ENCODE measurements around the gene CDC27. TPM values are rescaled to one million over a fixed set of nuclear protein-coding genes. Genes with fewer than 3 reads are reported as not detected.

The CDC27 gene
- total and polyA plus RNA-seq, 2 experiments from 2014 or later: 35.6 to 63.5 TPM

DNA sequence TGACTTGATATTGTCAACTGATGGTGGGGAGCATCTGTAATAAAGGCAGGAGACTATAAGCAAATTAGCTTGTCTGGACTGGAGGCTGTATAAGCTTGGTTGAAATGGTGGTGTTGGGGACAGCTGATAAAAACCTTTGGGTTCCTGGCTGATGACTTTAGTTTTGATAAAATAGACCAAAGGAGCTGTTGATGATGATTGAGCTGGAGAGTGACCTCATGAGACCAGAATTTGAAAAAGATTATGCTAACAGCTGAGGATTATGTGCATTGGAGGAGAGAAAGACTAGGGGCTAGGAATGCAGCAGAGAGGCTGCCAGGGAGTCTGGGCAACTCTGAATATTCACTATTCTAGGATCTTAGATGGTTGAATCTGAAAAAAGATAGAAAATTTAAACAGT lies 8.7 kb upstream of the CDC27 start:
- peaks cover 5% of the 10 kb centered on the region for H3K4me1 ChIP-seq (ENCODE audit: insufficient read depth)
- no peak overlapping the region for H3K4me2 ChIP-seq
- no peak for DNase-seq (ENCODE audit: low spot score)
- no peaks in the 10 kb centered on the region for H3K9me2 ChIP-seq (replicated peaks; ENCODE audit: insufficient read depth)
- no peak for TF ChIP-seq EZH2phosphoT487 (IDR thresholded peaks at IDR 0.05; ENCODE audit: low read depth, severe bottlenecking, unreplicated experiment)
- H3K27me3 ChIP-seq: no peaks in the 10 kb centered on the region
- no peak overlapping the region for H2AFZ ChIP-seq
- H3K36me3 ChIP-seq (replicated peaks; ENCODE audit: insufficient read depth, low read depth): no peaks in the 10 kb centered on the region
- H3K9me3 ChIP-seq (ENCODE audit: low read depth): no peaks in the 10 kb centered on the region
- no peaks in the 10 kb centered on the region for H3K79me2 ChIP-seq
- H4K20me1 ChIP-seq (ENCODE audit: insufficient read depth, poor library complexity, severe bottlenecking): no peaks in the 10 kb centered on the region
- H3K27ac ChIP-seq: no peak overlapping the region
- no peak overlapping the region for H3K4me3 ChIP-seq

DNA sequence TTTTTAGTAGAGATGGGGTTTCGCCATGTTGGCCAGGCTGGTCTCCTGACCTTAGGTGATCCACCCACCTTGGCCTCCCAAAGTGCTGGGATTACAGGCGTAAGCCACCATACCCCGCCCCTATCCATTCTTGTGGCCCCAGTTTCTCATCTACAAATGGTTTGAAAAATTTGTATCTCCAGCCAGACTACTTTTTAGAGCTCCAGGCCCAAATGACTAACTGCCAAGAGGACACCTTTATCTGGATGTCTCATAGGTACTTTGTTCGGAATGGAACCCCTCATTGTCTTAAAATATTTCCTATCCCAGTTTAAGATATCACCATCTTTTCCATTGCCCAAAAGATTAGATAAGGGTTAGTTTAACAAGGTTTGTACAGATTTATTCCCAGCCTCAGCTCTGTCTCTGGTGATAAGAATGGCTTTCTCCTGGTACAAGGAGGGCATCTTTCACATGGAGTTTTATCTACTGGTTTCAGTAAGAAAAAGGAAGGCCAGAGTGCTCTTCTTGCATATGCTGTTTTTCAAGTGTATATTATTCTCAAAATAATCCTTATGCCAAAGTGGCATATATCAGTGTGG lies 4.9 kb upstream of the CDC27 start:
- H3K27ac ChIP-seq: no peak overlapping the region
- no peaks in the 10 kb centered on the region for H3K36me3 ChIP-seq (replicated peaks; ENCODE audit: insufficient read depth, low read depth)
- no peaks in the 10 kb centered on the region for H3K9me2 ChIP-seq (replicated peaks; ENCODE audit: insufficient read depth)
- H3K79me2 ChIP-seq: no peaks in the 10 kb centered on the region
- WGBS (ENCODE audit: low lambda C conversion rate, missing lambda C conversion rate): 84% methylated on average over 4 of the region's 4 CpGs
- H3K9me3 ChIP-seq (ENCODE audit: low read depth): no peaks in the 10 kb centered on the region
- no peaks in the 10 kb centered on the region for H4K20me1 ChIP-seq (ENCODE audit: insufficient read depth, poor library complexity, severe bottlenecking)
- DNase-seq (ENCODE audit: low spot score): no peak
- H2AFZ ChIP-seq: no peak overlapping the region
- TF ChIP-seq EZH2 (IDR thresholded peaks at IDR 0.05; ENCODE audit: borderline replicate concordance) (no peak), EZH2phosphoT487 (IDR thresholded peaks at IDR 0.05; ENCODE audit: low read depth, severe bottlenecking, unreplicated experiment) (no peak)
- TF ChIP-seq, protein P1, sequence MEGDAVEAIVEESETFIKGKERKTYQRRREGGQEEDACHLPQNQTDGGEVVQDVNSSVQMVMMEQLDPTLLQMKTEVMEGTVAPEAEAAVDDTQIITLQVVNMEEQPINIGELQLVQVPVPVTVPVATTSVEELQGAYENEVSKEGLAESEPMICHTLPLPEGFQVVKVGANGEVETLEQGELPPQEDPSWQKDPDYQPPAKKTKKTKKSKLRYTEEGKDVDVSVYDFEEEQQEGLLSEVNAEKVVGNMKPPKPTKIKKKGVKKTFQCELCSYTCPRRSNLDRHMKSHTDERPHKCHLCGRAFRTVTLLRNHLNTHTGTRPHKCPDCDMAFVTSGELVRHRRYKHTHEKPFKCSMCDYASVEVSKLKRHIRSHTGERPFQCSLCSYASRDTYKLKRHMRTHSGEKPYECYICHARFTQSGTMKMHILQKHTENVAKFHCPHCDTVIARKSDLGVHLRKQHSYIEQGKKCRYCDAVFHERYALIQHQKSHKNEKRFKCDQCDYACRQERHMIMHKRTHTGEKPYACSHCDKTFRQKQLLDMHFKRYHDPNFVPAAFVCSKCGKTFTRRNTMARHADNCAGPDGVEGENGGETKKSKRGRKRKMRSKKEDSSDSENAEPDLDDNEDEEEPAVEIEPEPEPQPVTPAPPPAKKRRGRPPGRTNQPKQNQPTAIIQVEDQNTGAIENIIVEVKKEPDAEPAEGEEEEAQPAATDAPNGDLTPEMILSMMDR (IDR thresholded peaks at IDR 0.05; ENCODE audit: poor library complexity): no peak
- H3K4me3 ChIP-seq: no peak overlapping the region
- no peak overlapping the region for H3K4me2 ChIP-seq
- H3K4me1 ChIP-seq (ENCODE audit: insufficient read depth): peaks cover 4% of the 10 kb centered on the region
- no peaks in the 10 kb centered on the region for H3K27me3 ChIP-seq

DNA sequence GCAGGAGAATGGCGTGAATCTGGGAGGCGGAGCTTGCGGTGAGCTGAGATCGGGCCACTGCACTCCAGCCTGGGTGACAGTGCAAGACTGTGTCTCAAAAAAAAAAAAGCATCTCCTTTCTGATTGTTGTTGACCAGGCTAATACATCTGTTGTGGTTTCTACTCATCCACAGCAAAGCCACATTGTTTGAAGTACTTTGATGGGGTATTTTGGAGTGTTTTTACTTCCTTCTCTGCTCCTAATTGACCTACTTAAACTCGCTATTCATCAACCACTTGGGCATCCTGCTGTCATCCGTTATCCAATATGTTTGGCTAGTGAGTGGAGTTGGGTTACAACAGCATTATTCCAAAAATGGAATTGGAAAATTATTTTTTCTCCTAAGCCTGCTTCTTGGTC lies 3.5 kb upstream of the CDC27 start:
- no peak overlapping the region for H3K27ac ChIP-seq
- no peaks in the 10 kb centered on the region for H3K36me3 ChIP-seq (replicated peaks; ENCODE audit: insufficient read depth, low read depth)
- TF ChIP-seq EZH2phosphoT487 (IDR thresholded peaks at IDR 0.05; ENCODE audit: low read depth, severe bottlenecking, unreplicated experiment) (no peak), EZH2 (IDR thresholded peaks at IDR 0.05; ENCODE audit: borderline replicate concordance) (no peak)
- TF ChIP-seq, protein P1 (IDR thresholded peaks at IDR 0.05; ENCODE audit: poor library complexity): no peak
- H3K4me3 ChIP-seq: no peak overlapping the region
- H4K20me1 ChIP-seq (ENCODE audit: insufficient read depth, poor library complexity, severe bottlenecking): peaks cover 6% of the 10 kb centered on the region
- H3K4me1 ChIP-seq (ENCODE audit: insufficient read depth): peaks cover 7% of the 10 kb centered on the region
- 86% methylated on average over 6 of the region's 6 CpGs for WGBS (ENCODE audit: low lambda C conversion rate, missing lambda C conversion rate)
- no peak overlapping the region for H3K4me2 ChIP-seq
- DNase-seq (ENCODE audit: low spot score): no peak
- no peaks in the 10 kb centered on the region for H3K27me3 ChIP-seq
- peaks cover 11% of the 10 kb centered on the region for H3K79me2 ChIP-seq
- H3K9me2 ChIP-seq (replicated peaks; ENCODE audit: insufficient read depth): no peaks in the 10 kb centered on the region
- H2AFZ ChIP-seq: no peak overlapping the region
- H3K9me3 ChIP-seq (ENCODE audit: low read depth): no peaks in the 10 kb centered on the region

DNA sequence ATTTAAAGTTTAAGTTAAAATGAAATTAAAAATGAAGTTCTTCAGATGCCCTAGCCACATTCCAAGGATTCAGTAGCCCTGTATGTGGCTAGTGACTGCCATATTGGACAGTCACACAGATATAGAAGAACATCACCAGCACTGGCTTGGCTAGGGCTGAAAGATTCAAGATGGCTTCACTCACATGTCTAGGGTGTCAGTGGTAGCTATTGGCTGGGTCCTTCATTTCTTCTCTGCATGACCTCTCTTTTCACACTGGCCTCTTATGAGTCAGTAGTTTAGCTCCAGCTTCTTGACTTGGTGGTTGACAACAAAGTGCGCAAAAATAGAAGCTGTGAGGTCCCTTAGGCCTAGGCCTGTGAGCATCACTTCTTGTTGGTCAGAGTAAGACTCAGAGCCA lies 1.7 kb upstream of the CDC27 start:
- H3K27me3 ChIP-seq: no peaks in the 10 kb centered on the region
- no peak for DNase-seq (ENCODE audit: low spot score)
- H3K4me1 ChIP-seq (ENCODE audit: insufficient read depth): peaks cover 21% of the 10 kb centered on the region
- H3K9me2 ChIP-seq (replicated peaks; ENCODE audit: insufficient read depth): no peaks in the 10 kb centered on the region
- no peak overlapping the region for H3K4me3 ChIP-seq
- 100% methylated on average over 1 of the region's 1 CpG for WGBS (ENCODE audit: low lambda C conversion rate, missing lambda C conversion rate)
- no peak overlapping the region for H3K4me2 ChIP-seq
- H2AFZ ChIP-seq: no peak overlapping the region
- H4K20me1 ChIP-seq (ENCODE audit: insufficient read depth, poor library complexity, severe bottlenecking): peaks cover 24% of the 10 kb centered on the region
- TF ChIP-seq, protein P1 (IDR thresholded peaks at IDR 0.05; ENCODE audit: poor library complexity): no peak
- TF ChIP-seq EZH2phosphoT487 (IDR thresholded peaks at IDR 0.05; ENCODE audit: low read depth, severe bottlenecking, unreplicated experiment) (no peak), EZH2 (IDR thresholded peaks at IDR 0.05; ENCODE audit: borderline replicate concordance) (no peak)
- H3K9me3 ChIP-seq (ENCODE audit: low read depth): no peaks in the 10 kb centered on the region
- H3K27ac ChIP-seq: no peak overlapping the region
- peaks cover 29% of the 10 kb centered on the region for H3K79me2 ChIP-seq
- no peaks in the 10 kb centered on the region for H3K36me3 ChIP-seq (replicated peaks; ENCODE audit: insufficient read depth, low read depth)
